SK-N-MC (cell line): ENCODE results near the gene PTPRQ.

Source experiments
- EZH2 ChIP-seq: fragments of 200-600 bp; sonication (generic); IDR thresholded peaks from one replicate; pipeline ENCODE4 v1.6.1; 2017; ENCODE audit warnings: antibody characterized with exemption
- FOXP2 ChIP-seq: optimal IDR thresholded peaks from 2 replicates; pipeline ENCODE3; 2011; ENCODE audit warnings: mild to moderate bottlenecking, moderate library complexity; ENCODE audit not compliant: insufficient read depth; ENCODE audit errors: extremely low read length, control extremely low read depth
- POLR2AphosphoS5 ChIP-seq: IDR thresholded peaks from 2 replicates; pipeline ENCODE4 v1.6.1; 2012; ENCODE audit warnings: mild to moderate bottlenecking, low read depth, low read length, borderline replicate concordance

DNA sequence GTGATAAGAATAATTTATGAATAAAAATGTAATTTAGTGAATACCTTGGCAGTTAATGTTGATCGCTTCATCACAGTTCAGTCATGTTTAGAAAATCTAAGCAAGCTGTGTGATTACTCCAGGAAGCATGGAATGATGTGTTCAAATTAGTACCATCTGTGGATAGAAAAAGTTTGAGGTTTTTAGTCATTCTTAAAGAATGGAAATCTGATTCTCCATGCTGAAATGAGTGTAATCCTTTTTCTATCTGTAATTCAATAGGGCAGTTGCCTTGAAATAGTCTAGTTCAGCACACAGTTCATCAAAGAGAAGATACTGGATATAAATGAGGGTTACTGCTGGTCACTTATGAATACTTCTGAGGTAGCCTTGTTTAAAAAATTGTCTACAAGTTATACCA lies 136.2 kb downstream of the PTPRQ start:
- no peak for TF ChIP-seq POLR2AphosphoS5
- no peak for TF ChIP-seq EZH2
- peak; percentile 36 for TF ChIP-seq FOXP2
